Stimulated activated CD4-positive, alpha-beta T cell treated with anti-CD3 and anti-CD28 coated beads, TNF-alpha, amount 100 ng/mL, for 48 hours (primary cell): Measurements from ENCODE around the gene HDAC9.
"Not testable (repeated sequence)": the region's sequence is repeated elsewhere in the genome, so short reads cannot be mapped to it uniquely, and the experiment has no call there.

ENCODE experiments used
- DNase-seq, 3 donors: peaks; one replicate each; pipeline ENCODE4 v3.0.0-alpha.2; 2020; ENCODE audit warnings: low read depth in 3 of 3

The HDAC9 gene

GRCh38 chr7:18727115-18727870 is 231.7 kb downstream of the HDAC9 start:
- DNase-seq: no peak

GRCh38 chr7:18736012-18736411 is 240.5 kb downstream of the HDAC9 start:
- not testable (repeated sequence) for DNase-seq

DNA sequence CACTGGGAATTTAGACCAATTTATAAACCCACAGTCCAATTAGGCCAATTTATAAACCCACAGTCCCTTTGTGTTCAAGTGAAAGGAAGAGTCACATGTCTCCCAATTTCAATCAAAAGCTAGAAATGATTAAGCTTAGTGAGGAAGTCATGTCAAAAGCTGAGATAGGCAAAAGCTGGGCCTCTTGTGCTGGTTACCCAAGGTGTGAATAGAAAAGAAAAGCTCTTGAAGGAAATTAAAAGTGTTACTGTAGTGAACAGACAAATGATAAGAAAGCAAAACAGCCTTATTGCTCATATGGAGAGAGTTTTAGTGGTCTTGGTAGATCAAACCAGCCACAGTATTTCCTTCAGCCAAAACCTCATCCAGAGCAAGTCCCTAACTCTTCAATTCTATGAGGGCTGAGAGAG is 245.0 kb downstream of the HDAC9 start:
- DNase-seq: no peak

- no peak for DNase-seq
Measured at GRCh38 chr7:18753972-18754610, 258.5 kb downstream of the HDAC9 start.

- DNase-seq: no peak
Measured at GRCh38 chr7:18754766-18755165, 259.2 kb downstream of the HDAC9 start.

- DNase-seq: no peak
Measured at GRCh38 chr7:18755793-18756192, 260.2 kb downstream of the HDAC9 start.

DNA sequence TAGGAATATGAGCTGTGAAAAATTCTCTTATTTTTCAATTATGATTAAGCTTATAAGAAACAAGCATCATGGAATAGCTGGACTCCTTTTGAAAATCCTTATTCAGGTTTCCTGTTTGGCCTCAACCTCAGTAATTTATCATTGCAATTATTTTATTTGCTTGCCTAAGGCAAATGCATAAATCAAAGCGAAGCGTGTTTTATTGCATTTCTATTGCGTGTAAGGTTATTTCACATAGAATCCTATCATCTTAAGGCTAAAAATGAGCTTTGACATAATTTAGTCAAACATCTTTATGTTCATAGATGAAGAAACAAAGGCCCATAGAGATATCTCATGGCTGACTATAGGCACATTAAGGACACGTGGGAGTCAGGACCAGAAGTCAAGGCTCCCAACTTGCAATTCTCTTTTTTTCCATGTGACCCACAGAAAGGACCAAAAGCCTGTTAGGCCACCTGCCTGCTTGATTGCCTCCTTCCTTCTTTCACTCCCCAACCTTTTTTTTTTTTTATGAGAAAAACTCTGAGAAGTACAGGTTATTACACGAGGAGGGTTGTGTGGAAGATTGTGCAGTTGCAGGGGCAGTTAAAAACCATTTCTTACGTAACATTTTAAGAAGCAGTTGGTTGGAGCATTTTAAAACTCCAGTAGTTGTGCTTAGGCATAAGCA is 261.0 kb downstream of the HDAC9 start:
- no peak for DNase-seq

GRCh38 chr7:18760046-18760445 is 264.5 kb downstream of the HDAC9 start:
- no peak for DNase-seq

DNA sequence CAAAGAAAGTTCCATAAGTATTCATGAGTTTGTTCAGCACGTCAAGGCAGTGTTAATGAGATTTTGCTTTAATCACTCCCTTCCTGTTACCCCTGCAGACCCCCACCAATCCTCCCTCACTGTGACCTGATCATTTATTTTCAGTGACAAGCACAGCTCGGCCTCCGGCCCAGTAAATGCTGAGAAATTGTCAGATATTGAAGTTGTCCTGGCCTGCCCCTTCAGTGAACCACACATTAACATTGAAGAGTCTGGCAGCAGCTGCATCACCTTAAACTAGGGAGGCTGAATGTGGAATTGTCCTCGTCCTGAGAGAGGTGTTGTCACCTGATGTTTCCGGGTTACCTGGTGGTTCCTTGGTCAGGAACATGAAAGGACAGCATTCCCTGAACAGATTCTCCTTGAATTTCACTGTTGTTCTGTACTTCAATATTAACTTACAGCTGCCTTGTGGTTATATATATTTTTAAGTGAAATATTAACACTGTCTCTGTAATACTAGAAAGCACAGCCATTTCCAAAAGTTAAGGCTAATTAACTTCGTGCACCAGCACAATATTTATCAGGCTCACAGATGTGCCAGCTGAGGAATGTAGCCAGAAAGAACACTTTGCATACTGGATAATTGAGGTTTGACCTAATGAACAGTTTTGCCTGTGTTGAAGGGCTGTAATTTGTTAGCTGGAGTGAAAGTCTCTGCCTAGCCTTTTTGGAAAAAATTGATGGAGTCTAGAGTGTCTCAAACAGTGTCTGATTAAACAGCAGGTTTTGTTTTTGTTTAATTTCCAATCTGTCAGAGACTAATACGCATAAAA is 265.3 kb downstream of the HDAC9 start:
- no peak for DNase-seq

DNA sequence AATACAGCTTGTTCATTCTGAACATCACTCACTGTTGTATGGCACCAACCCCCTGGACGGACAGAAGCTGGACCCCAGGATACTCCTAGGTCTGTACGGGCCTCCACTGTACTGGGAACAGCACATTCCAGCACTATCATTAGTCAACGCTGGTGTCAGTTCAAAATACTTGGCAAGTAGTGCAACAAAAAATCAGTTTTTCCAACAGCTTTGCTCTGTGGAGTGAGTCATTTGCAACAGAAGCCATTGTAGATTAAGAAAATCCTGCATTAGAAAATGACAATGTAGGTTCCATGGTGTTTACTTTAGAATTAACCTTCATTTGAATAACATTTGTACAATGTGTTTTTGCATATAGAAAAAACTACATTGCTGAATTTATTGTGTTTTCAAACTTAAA is 266.6 kb downstream of the HDAC9 start:
- DNase-seq: no peak

DNA sequence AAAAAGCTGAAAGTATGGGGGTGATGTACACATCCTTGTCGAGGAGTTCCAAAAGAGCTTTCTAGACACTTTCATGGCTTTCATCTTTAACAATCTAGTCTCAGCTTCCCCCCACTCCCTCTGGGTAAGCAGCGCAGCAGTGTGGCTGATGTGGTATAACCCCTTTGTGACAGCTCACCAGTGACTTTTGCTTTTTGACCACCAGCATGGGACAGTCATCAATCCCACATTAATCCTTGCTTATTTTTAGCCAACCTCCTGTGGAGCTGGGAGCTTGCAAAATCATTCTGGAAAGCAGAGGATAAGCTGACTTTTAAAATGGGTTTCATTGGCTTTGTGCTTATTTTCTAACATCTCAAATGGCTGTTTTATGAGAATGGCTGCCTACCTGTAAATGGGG is 272.7 kb downstream of the HDAC9 start:
- no peak for DNase-seq

DNA sequence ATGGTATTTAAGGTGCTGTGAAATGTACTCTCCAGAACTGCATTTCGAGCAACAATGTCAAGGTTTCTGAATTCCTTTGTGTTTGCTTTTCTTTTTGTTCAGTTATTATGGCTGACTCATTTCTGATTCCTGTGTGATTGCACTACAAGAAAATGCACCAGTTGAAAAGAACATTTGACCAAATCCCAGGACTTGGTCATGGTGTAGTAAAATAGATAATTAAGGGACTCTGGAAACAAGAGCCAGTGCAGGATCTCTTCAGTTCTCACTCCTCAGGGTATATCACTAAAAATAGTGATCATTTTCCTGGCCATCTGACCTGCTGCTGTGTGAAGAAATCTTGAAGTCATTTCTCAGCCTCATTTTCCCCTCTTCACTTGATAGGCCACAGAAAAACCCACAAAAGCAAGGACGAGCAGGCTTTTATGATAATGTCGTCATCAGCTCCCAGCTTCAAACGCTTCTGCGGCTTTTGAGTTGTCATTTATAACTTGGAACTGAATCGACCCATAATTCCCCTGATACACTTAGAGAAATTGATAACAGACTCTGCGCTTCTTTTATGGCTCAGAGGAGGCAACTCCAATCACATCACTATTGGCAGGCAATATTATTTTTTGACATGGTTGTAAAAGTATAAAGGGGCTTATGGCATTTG is 274.7 kb downstream of the HDAC9 start:
- no peak for DNase-seq

DNA sequence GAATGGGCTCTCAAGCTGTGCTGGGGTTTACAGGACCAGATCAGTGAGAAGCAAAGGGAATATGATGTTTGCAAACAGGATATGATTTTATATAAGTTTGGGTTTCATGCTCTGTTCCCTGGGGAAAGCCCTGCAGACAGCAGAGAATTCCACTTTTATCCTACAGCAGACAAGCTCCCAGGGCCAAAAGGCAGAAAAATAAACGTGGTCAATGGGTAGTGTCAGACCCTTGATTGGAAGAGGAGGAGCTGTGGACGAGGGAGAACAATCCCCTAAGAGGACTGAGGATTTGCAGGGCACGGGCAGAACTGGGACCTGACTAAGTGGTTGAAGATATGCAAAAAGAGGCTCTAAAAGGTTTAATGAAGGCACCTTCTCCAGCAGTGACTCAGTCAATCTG is 275.3 kb downstream of the HDAC9 start:
- no peak for DNase-seq

DNA sequence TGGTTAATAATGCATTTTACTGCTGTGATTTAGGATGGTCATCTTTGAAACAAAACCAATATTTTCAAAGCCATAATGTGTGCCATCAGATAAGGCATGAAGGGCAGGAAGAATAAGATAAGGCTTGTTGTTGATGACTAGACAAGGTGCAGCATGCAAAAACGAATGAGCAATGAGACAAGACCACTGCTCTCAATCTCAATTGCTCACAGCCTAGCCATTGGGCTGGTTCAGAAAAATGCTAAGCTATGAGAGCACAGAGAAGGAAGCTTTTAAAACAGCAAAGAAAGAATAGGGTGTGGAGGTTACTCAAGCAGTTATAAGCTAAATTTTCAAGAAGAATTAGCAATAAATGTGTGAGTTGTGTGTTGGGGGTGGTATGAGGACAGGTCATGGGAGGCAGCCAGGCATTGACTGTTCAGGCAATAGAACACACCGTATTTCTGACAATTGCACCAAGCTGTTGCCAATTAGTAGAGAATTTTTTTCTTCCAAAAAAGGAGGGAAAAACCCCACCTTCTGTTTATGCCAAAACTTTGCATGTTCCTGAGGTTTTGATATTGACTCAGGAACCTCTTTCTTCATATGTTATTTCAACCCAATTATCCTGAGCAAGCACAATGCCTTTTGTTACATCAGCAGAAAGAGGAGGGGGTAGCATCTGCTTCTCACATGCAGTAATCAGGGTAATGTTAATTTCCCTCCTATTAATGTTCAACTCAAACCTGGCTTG is 276.5 kb downstream of the HDAC9 start:
- no peak for DNase-seq

GRCh38 chr7:18772567-18772965 is 277.0 kb downstream of the HDAC9 start:
- no peak for DNase-seq

DNA sequence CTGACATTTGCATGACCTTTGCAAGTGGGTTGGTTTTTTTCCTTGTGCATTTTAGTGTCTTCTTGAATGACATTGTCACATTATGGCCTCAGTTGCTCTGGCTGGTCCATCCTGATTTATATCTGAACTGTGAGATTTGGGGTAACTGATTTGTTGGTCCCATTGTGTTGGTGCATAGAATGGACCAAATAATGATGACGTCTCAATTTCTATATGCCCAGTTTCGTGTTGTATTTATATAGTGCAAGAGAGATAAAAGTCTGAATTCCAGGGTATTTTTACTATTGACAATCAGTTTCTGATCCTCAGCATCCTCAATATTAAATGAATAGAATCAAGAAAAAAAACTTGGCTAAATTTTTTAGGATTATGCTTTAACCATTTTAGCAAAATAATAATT is 281.8 kb downstream of the HDAC9 start:
- DNase-seq: no peak

GRCh38 chr7:18778594-18778993 is 283.0 kb downstream of the HDAC9 start:
- DNase-seq: no peak

DNA sequence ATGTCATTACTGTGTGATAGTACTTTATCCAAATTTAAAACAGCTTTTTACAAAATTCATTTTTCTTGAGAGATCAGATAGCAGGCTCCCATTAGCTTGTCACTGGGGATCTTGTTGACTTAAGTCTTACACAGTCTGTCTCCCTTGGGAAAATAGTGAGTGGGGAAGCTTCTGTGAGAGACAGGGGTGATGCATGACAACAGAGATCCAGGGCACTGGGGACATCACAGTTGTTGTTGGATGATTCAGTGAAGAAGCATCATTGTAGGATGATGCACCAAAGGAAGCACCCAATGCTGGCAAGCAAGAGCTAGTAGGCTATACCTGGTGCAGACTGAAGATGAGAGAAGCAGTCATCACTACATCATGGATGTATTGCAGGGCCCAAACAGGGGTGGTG is 284.7 kb downstream of the HDAC9 start:
- DNase-seq: no peak

- DNase-seq: no peak
Measured at GRCh38 chr7:18780938-18781337, 285.4 kb downstream of the HDAC9 start.

GRCh38 chr7:18786196-18786727 is 290.7 kb downstream of the HDAC9 start:
- DNase-seq: no peak

DNA sequence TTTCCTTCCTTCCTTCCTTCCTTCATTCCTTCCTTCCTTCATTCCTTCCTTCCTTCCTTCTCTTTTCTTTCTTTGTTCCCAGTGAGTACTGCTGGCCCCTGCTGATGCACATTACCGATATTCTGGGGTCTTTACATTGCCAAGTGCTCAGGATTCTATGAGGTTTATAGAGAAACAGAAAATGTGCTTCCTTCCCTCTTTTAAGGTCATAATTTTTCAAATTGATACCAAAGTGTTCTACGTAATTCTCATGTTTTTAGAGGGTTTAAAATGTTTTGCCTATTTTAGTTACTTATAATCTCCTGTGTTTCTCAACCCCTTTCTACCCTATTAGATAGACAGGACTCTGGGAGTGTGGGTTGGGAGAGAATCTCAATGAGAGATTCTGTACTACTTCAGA is 291.2 kb downstream of the HDAC9 start:
- DNase-seq: no peak
